Fibroblast of lung (primary cell): ENCODE data around the gene IL32. TPM values are rescaled to one million over a fixed set of nuclear protein-coding genes. Genes with fewer than 3 reads are reported as not detected.
"Not testable (repeated sequence)": the region's sequence is repeated elsewhere in the genome, so short reads cannot be mapped to it uniquely, and the experiment has no call there.

Experiments used
- DNase-seq, 2 donors: peaks; one replicate each; pipeline versions ENCODE4 v3.0.0 to v3.0.0-alpha.2; 2010; ENCODE audit warnings: low read depth in 2 of 2
- H2AFZ ChIP-seq: 2 replicates; pipeline ENCODE4 v1.5.1; 2012; ENCODE audit warnings: low read length, control low read depth, inconsistent platforms
- H3K27ac ChIP-seq: 2 replicates; pipeline ENCODE4 v1.5.1; 2011; ENCODE audit warnings: low read length, control low read depth; ENCODE audit not compliant: insufficient read depth
- H3K27me3 ChIP-seq: 2 replicates; pipeline ENCODE4 v1.5.1; 2011; ENCODE audit warnings: mild to moderate bottlenecking, low read length; ENCODE audit not compliant: control insufficient read depth, insufficient read depth
- H3K36me3 ChIP-seq: 2 replicates; pipeline ENCODE4 v1.5.1; 2011; ENCODE audit warnings: low read length; ENCODE audit not compliant: control insufficient read depth, insufficient read depth
- H3K4me1 ChIP-seq: 2 replicates; pipeline ENCODE4 v1.5.1; 2011; ENCODE audit warnings: low read length; ENCODE audit not compliant: control insufficient read depth, insufficient read depth; ENCODE audit errors: extremely low read depth
- H3K4me2 ChIP-seq: 2 replicates; pipeline ENCODE4 v1.5.1; 2011; ENCODE audit warnings: low read length, control low read depth; ENCODE audit not compliant: insufficient read depth; ENCODE audit errors: extremely low read depth
- H3K4me3 ChIP-seq, 4 experiments: fragments of 200-600 bp in 1 of 4; sonication (generic) in 1 of 4; replicated peaks in 1 of 4; 2 replicates each; pipeline ENCODE4 v1.5.1; 2011 to 2016; ENCODE audit warnings: low read length in 4 of 4, low read depth in 3 of 4, mild to moderate bottlenecking in 3 of 4, control low read depth in 2 of 4, inconsistent platforms in 1 of 4, mixed read lengths in 1 of 4; ENCODE audit not compliant: insufficient read depth in 1 of 4; ENCODE audit errors: control extremely low read depth in 1 of 4
- H3K79me2 ChIP-seq: 2 replicates; pipeline ENCODE4 v1.5.1; 2012; ENCODE audit warnings: mild to moderate bottlenecking, low read length, inconsistent platforms; ENCODE audit not compliant: control insufficient read depth, insufficient read depth
- H3K9ac ChIP-seq: 2 replicates; pipeline ENCODE4 v1.5.1; 2011; ENCODE audit warnings: mild to moderate bottlenecking, low read length, control low read depth; ENCODE audit not compliant: insufficient read depth
- H3K9me3 ChIP-seq: 2 replicates; pipeline ENCODE4 v1.5.1; 2012; ENCODE audit warnings: low read depth, low read length; ENCODE audit not compliant: control insufficient read depth, insufficient read depth
- H4K20me1 ChIP-seq: 2 replicates; pipeline ENCODE4 v1.5.1; 2011; ENCODE audit warnings: low read length; ENCODE audit not compliant: control insufficient read depth, insufficient read depth; ENCODE audit errors: extremely low read depth
- CTCF ChIP-seq, 2 donors: IDR thresholded peaks in 1 of 2; conservative IDR thresholded peaks in 1 of 2; 1 replicate in 1 of 2; 2 replicates in 1 of 2; pipeline ENCODE4 v1.5.1; 2011 to 2012; ENCODE audit warnings: low read length in 2 of 2, control low read depth in 1 of 2, inconsistent platforms in 1 of 2, low read depth in 1 of 2, mild to moderate bottlenecking in 1 of 2
- EZH2 ChIP-seq: IDR thresholded peaks from 2 replicates; pipeline ENCODE4 v1.5.1; 2012; ENCODE audit warnings: low read length, control low read depth, mild to moderate bottlenecking; ENCODE audit errors: missing control alignments
- polyA plus RNA-seq, 2 donors: library from polyadenylated mRNA; depleted of rRNA in 1 of 2; stranded (reverse) in 1 of 2; unstranded in 1 of 2; fragments of >200 nt; gene quantifications; 2 replicates each; pipeline ENCODE4 v1.2.1, GENCODE V29; 2011 to 2012; ENCODE audit warnings: missing spikeins in 1 of 2
- total RNA-seq: library from RNA; depleted of rRNA; stranded (reverse); fragments of >200 nt; gene quantifications from 2 replicates; pipeline ENCODE4 v1.2.1, GENCODE V29; 2014

Gene IL32
- total and polyA plus RNA-seq, 2 donors (not counting 1 experiment from before 2014, with no cell fraction given), result 4.1 to 5.1 TPM

GRCh38 chr16:3070608-3071111 is 5.2 kb downstream of the IL32 start:
- Histone ChIP-seq H3K9me3 (no peaks in the 10 kb centered on the region), H4K20me1 (no peaks in the 10 kb centered on the region), H3K27me3 (peaks cover 3% of the 10 kb centered on the region), H3K27ac (no peak overlapping the region), H3K79me2 (no peaks in the 10 kb centered on the region), H3K4me1 (no peaks in the 10 kb centered on the region), H3K36me3 (no peaks in the 10 kb centered on the region), H2AFZ (no peak overlapping the region), H3K9ac (no peak overlapping the region), H3K4me2 (no peak overlapping the region), H3K4me3 (no peak overlapping the region)
- TF ChIP-seq EZH2, result no peak
- TF ChIP-seq CTCF (conservative IDR thresholded peaks at IDR 0.05 in 1 of 2, IDR thresholded peaks at IDR 0.05 in 1 of 2; ENCODE audit: low read depth in 1 of 2, low read length in 2 of 2), result no peak
- no peak for DNase-seq

GRCh38 chr16:3071655-3072054 is 6.2 kb downstream of the IL32 start:
- peaks cover 6% of the 10 kb centered on the region for H3K27me3 ChIP-seq
- TF ChIP-seq CTCF (conservative IDR thresholded peaks at IDR 0.05 in 1 of 2, IDR thresholded peaks at IDR 0.05 in 1 of 2; ENCODE audit: low read depth in 1 of 2, low read length in 2 of 2) (no peak), EZH2 (no peak)
- H3K4me1 ChIP-seq, result no peaks in the 10 kb centered on the region
- H3K9me3 ChIP-seq, result no peaks in the 10 kb centered on the region
- H4K20me1 ChIP-seq, result no peaks in the 10 kb centered on the region
- no peak overlapping the region for H3K4me2 ChIP-seq
- H3K36me3 ChIP-seq, result no peaks in the 10 kb centered on the region
- DNase-seq, result no peak
- H2AFZ ChIP-seq, result no peak overlapping the region
- H3K79me2 ChIP-seq, result no peaks in the 10 kb centered on the region
- no peak overlapping the region for H3K9ac ChIP-seq
- H3K4me3 ChIP-seq, result no peak overlapping the region
- no peak overlapping the region for H3K27ac ChIP-seq

- H3K4me3 ChIP-seq, H3K27ac ChIP-seq, H3K79me2 ChIP-seq: not testable (repeated sequence)
Observed at GRCh38 chr16:3072148-3072547, 6.7 kb downstream of the IL32 start.

GRCh38 chr16:3072576-3073263 is 7.3 kb downstream of the IL32 start:
- H3K4me3 ChIP-seq, H4K20me1 ChIP-seq, H2AFZ ChIP-seq, H3K27me3 ChIP-seq, H3K4me1 ChIP-seq, DNase-seq, H3K36me3 ChIP-seq, H3K27ac ChIP-seq, H3K4me2 ChIP-seq, H3K79me2 ChIP-seq, H3K9ac ChIP-seq, H3K9me3 ChIP-seq: not testable (repeated sequence)

More at GRCh38 chr16:3072148-3072547, 6.7 kb downstream of the IL32 start:
- H3K27me3 ChIP-seq, H3K9ac ChIP-seq, H3K9me3 ChIP-seq, DNase-seq, H3K36me3 ChIP-seq, H3K4me1 ChIP-seq, H2AFZ ChIP-seq, H4K20me1 ChIP-seq, H3K4me2 ChIP-seq: not testable (repeated sequence)
